Raji (cell line): ENCODE measurements around the gene ZMYM2.

Experiments
- POLR2A ChIP-seq: IDR thresholded peaks from 2 replicates; pipeline ENCODE4 v1.6.1; 2011; ENCODE audit warnings: low read depth, low read length, control low read depth; ENCODE audit not compliant: insufficient read depth

ZMYM2 gene

GRCh38 chr13:20057963-20058362, 99.4 kb downstream of the ZMYM2 start:
- no peak for TF ChIP-seq POLR2A

- TF ChIP-seq POLR2A, result no peak
Measured at GRCh38 chr13:20058476-20058875, 99.9 kb downstream of the ZMYM2 start.

- no peak for TF ChIP-seq POLR2A
Measured at GRCh38 chr13:20064128-20064527, 105.6 kb downstream of the ZMYM2 start.

- no peak for TF ChIP-seq POLR2A
Measured at GRCh38 chr13:20065516-20065915, 107.0 kb downstream of the ZMYM2 start.

- no peak for TF ChIP-seq POLR2A
Measured at GRCh38 chr13:20069956-20070355, 111.4 kb downstream of the ZMYM2 start.

GRCh38 chr13:20073775-20074174, 115.2 kb downstream of the ZMYM2 start:
- no peak for TF ChIP-seq POLR2A

- no peak for TF ChIP-seq POLR2A
Measured at GRCh38 chr13:20074966-20075365, 116.4 kb downstream of the ZMYM2 start.

- no peak for TF ChIP-seq POLR2A
Measured at GRCh38 chr13:20077086-20077485, 118.6 kb downstream of the ZMYM2 start.

GRCh38 chr13:20080377-20081164, 122.0 kb downstream of the ZMYM2 start:
- TF ChIP-seq POLR2A, result no peak

- TF ChIP-seq POLR2A, result no peak
Measured at GRCh38 chr13:20090349-20090748, 131.8 kb downstream of the ZMYM2 start.

- no peak for TF ChIP-seq POLR2A
Measured at GRCh38 chr13:20093951-20094350, 135.4 kb downstream of the ZMYM2 start.

GRCh38 chr13:20099319-20099718, 140.8 kb downstream of the ZMYM2 start:
- TF ChIP-seq POLR2A, result no peak

- TF ChIP-seq POLR2A, result no peak
Measured at GRCh38 chr13:20101467-20102316, 143.2 kb downstream of the ZMYM2 start.

- TF ChIP-seq POLR2A, result no peak
Measured at GRCh38 chr13:20102525-20103180, 144.1 kb downstream of the ZMYM2 start.

GRCh38 chr13:20105161-20105689, 146.7 kb downstream of the ZMYM2 start:
- TF ChIP-seq POLR2A, result no peak
